Upper lobe of left lung (tissue), 6 donors: ENCODE measurements around the gene FNDC3B. TPM values are rescaled to one million over a fixed set of nuclear protein-coding genes. Genes with fewer than 3 reads are reported as not detected.

Source experiments
- ATAC-seq, 2 donors: fragments of 200-7000 bp; cut with Tn5 transposase; one replicate each; pipeline ENCODE4 v1.9.1; 2022; ENCODE audit warnings: mild to moderate bottlenecking in 2 of 2, moderate library complexity in 2 of 2; ENCODE audit not compliant: low FRiP score in 2 of 2
- DNase-seq, 2 donors: peaks; one replicate each; pipeline ENCODE4 v3.0.0-alpha.2; 2019 to 2020
- H3K27ac ChIP-seq, 4 donors: fragments of 200-600 bp; sonication (generic); one replicate each; pipeline ENCODE4 v1.5.1; 2016 to 2019
- H3K27me3 ChIP-seq, 4 donors: fragments of 200-600 bp; sonication (generic); one replicate each; pipeline ENCODE4 v1.5.1; 2017 to 2019
- H3K36me3 ChIP-seq, 4 donors: fragments of 200-600 bp; sonication (generic); one replicate each; pipeline ENCODE4 v1.5.1; 2016 to 2019
- H3K4me1 ChIP-seq, 4 donors: fragments of 200-600 bp; sonication (generic); one replicate each; pipeline ENCODE4 v1.5.1; 2018 to 2019
- H3K4me3 ChIP-seq, 4 donors: fragments of 200-600 bp; sonication (generic); one replicate each; pipeline ENCODE4 v1.5.1; 2017 to 2019; ENCODE audit warnings: mild to moderate bottlenecking in 2 of 4, moderate library complexity in 1 of 4
- H3K9me3 ChIP-seq, 4 donors: fragments of 200-600 bp; sonication (generic); one replicate each; pipeline ENCODE4 v1.5.1; 2018 to 2019
- CTCF ChIP-seq, 6 experiments: fragments of 450-650 bp in 4 of 6; fragments of 200-600 bp in 2 of 6; sonication (generic) in 2 of 6; IDR thresholded peaks; one replicate each; pipeline ENCODE4 v1.5.1; 2016 to 2019; ENCODE audit warnings: antibody characterized with exemption in 6 of 6
- EP300 ChIP-seq, 4 donors: sonication (generic); formaldehyde crosslinking; IDR thresholded peaks; one replicate each; pipeline ENCODE4 v1.5.1; 2017; ENCODE audit warnings: antibody characterized with exemption in 4 of 4, control low read depth in 2 of 4
- POLR2A ChIP-seq, 4 donors: fragments of 450-650 bp; IDR thresholded peaks; one replicate each; pipeline ENCODE4 v1.5.1; 2016 to 2017; ENCODE audit warnings: antibody characterized with exemption in 4 of 4, mild to moderate bottlenecking in 2 of 4
- POLR2AphosphoS5 ChIP-seq, 2 donors: sonication (generic); formaldehyde crosslinking; IDR thresholded peaks; one replicate each; pipeline ENCODE4 v1.5.1; 2017; ENCODE audit warnings: antibody characterized with exemption in 2 of 2
- WGBS, 2 donors: methylation state at CpG; one replicate each; pipeline ENCODE4 v1.1.5; 2017 to 2018; 5-methylcytosine and 5-hydroxymethylcytosine counted together
- total RNA-seq, 6 donors: library from RNA; depleted of rRNA in 4 of 6; stranded (reverse); fragments of >200 nt in 4 of 6; gene quantifications; one replicate each; pipeline versions ENCODE4 v1.1.0 to v1.2.1, GENCODE V29; 2016 to 2021
- donor health status: DM: no; HTN: no; CAD: no; lungs with moderate emphysema.
- donor health status: DM: no; HTN: yes; CAD: no; lungs with severe emphysema.

FNDC3B gene
- total RNA-seq, 6 donors from 2014 or later: 73.3 to 167 (median 119) TPM

GRCh38 chr3:172184106-172184822 is 144.9 kb downstream of the FNDC3B start:
- Histone ChIP-seq H3K36me3 (no peaks in the 10 kb centered on the region), H3K4me3 (no peak overlapping the region), H3K9me3 (no peaks in the 10 kb centered on the region), H3K27me3 (no peaks in the 10 kb centered on the region), H3K27ac (no peak overlapping the region), H3K4me1 (peaks cover 16 to 33% (median 23%) of the 10 kb centered on the region in 4 donors)
- 94 to 97% methylated on average over 3 of the region's 3 CpGs for WGBS, 2 donors
- ATAC-seq (no peak), DNase-seq (no peak)
- TF ChIP-seq CTCF (IDR thresholded peaks at IDR 0.05) (no peak), POLR2A (IDR thresholded peaks at IDR 0.05) (no peak), POLR2AphosphoS5 (IDR thresholded peaks at IDR 0.05) (no peak), EP300 (IDR thresholded peaks at IDR 0.05) (no peak)

DNA sequence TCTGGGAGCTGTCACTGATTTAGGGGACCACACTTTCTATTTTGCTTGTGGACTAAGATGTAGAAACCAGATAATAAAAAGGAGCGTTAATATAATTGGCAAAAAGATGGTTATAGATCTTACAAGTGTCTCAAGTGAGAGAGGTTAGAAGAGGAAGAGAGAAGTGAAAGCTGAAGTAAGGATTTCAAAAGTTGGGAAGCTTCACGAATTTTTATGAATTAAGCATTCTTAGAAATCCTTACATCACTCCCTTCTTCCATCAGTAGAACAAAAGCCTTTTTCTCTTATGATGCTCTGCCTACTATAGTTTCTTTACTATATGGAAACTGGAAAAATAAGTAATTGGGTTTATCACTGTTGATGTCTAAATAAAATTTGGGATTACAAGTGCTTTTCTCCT is 146.5 kb downstream of the FNDC3B start:
- DNase-seq (no peak), ATAC-seq (no peak)
- H3K27me3 ChIP-seq: no peaks in the 10 kb centered on the region
- no peaks in the 10 kb centered on the region for H3K9me3 ChIP-seq
- H3K27ac ChIP-seq: no peak overlapping the region
- H3K4me3 ChIP-seq: no peak overlapping the region
- WGBS, 2 donors: 71 to 80% methylated on average over 2 of the region's 2 CpGs
- H3K4me1 ChIP-seq: peaks cover 16 to 21% (median 18%) of the 10 kb centered on the region in 4 donors
- no peaks in the 10 kb centered on the region for H3K36me3 ChIP-seq
- TF ChIP-seq CTCF (IDR thresholded peaks at IDR 0.05) (no peak), POLR2AphosphoS5 (IDR thresholded peaks at IDR 0.05) (no peak), POLR2A (IDR thresholded peaks at IDR 0.05) (no peak), EP300 (IDR thresholded peaks at IDR 0.05) (no peak)

- 75 to 88% methylated on average over 4 of the region's 4 CpGs for WGBS, 2 donors
- DNase-seq: no peak
- Histone ChIP-seq H3K4me3 (no peak overlapping the region), H3K4me1 (peaks cover 12 to 18% (median 13%) of the 10 kb centered on the region in 4 donors), H3K27ac (no peak overlapping the region), H3K27me3 (no peaks in the 10 kb centered on the region), H3K36me3 (no peaks in the 10 kb centered on the region), H3K9me3 (no peaks in the 10 kb centered on the region)
- no peak for ATAC-seq
- TF ChIP-seq EP300 (IDR thresholded peaks at IDR 0.05) (no peak), POLR2A (IDR thresholded peaks at IDR 0.05) (no peak), CTCF (IDR thresholded peaks at IDR 0.05) (no peak), POLR2AphosphoS5 (IDR thresholded peaks at IDR 0.05) (no peak)
These were observed 147.2 kb downstream of the FNDC3B start for GRCh38 chr3:172186607-172187006.

GRCh38 chr3:172187511-172187910 is 148.1 kb downstream of the FNDC3B start:
- TF ChIP-seq EP300 (IDR thresholded peaks at IDR 0.05) (no peak), POLR2AphosphoS5 (IDR thresholded peaks at IDR 0.05) (no peak), POLR2A (IDR thresholded peaks at IDR 0.05) (no peak), CTCF (IDR thresholded peaks at IDR 0.05) (no peak)
- WGBS, 2 donors: 96 to 100% methylated on average over 6 of the region's 6 CpGs
- Histone ChIP-seq H3K4me3 (no peak overlapping the region), H3K9me3 (no peaks in the 10 kb centered on the region), H3K27me3 (no peaks in the 10 kb centered on the region), H3K36me3 (no peaks in the 10 kb centered on the region), H3K27ac (no peak overlapping the region), H3K4me1 (peaks cover 3 to 11% (median 5%) of the 10 kb centered on the region in 4 donors)
- no peak for DNase-seq
- no peak for ATAC-seq

DNA sequence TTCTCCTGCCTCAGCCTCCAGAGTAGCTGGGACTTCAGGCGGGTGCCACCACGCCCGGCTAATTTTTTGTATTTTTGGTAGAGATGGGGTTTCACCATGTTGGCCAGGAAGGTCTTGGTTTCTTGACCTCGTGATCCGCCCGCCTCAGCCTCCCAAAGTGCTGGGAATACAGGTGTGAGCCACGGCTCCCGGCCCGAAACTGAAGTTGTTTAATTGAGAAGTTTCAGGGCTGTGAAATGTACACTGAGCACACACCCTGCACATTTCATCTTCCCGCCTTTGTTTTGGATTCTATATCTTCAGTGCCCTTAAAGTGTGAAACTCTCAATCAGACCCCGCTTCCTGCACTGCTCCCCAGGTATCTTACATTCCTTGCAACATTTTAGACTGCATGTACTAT is 149.1 kb downstream of the FNDC3B start:
- Histone ChIP-seq H3K4me1 (peaks cover 0 to 8% (median 3%) of the 10 kb centered on the region in 4 donors), H3K36me3 (no peaks in the 10 kb centered on the region), H3K4me3 (no peak overlapping the region), H3K27ac (no peak overlapping the region), H3K9me3 (no peaks in the 10 kb centered on the region), H3K27me3 (no peaks in the 10 kb centered on the region)
- WGBS, 2 donors: 94 to 96% methylated on average over 11 of the region's 11 CpGs
- TF ChIP-seq EP300 (IDR thresholded peaks at IDR 0.05): no peak
- no peak for TF ChIP-seq CTCF (IDR thresholded peaks at IDR 0.05)
- DNase-seq: no peak
- no peak for ATAC-seq
